ENCODE measurements around the gene LIN28B.

LIN28B gene

GRCh38 chr6:105109955-105110895 is 153.3 kb downstream of the LIN28B start:
- DNase-seq (ENCODE audit: low read depth), result no peak

GRCh38 chr6:105111105-105111504 is 154.2 kb downstream of the LIN28B start:
- DNase-seq (ENCODE audit: low read depth), result no peak

GRCh38 chr6:105111871-105112270 is 155.0 kb downstream of the LIN28B start:
- no peak for DNase-seq (ENCODE audit: low read depth)

GRCh38 chr6:105112577-105112976 is 155.7 kb downstream of the LIN28B start:
- DNase-seq (ENCODE audit: low read depth), result no peak

- no peak for DNase-seq (ENCODE audit: low read depth)
Measured at GRCh38 chr6:105113422-105113821, 156.5 kb downstream of the LIN28B start.

GRCh38 chr6:105116150-105116549 is 159.2 kb downstream of the LIN28B start:
- no peak for DNase-seq (ENCODE audit: low read depth)

- DNase-seq (ENCODE audit: low read depth), result peak; percentile 66
Measured at GRCh38 chr6:105120570-105120969, 163.7 kb downstream of the LIN28B start.

GRCh38 chr6:105121981-105122380 is 165.1 kb downstream of the LIN28B start:
- peak; percentile 34 for DNase-seq (ENCODE audit: low read depth)

GRCh38 chr6:105122717-105123116 is 165.8 kb downstream of the LIN28B start:
- no peak for DNase-seq (ENCODE audit: low read depth)

Data from fibroblast of gingiva (primary cell).